SKM-1 (cell line): Measurements from ENCODE around the gene ANKS1B.

Source experiments
- DNase-seq: peaks from one replicate; lab custom pipeline; 2025; ENCODE audit not compliant: unreplicated experiment; lab: John Stamatoyannopoulos, UW

The ANKS1B gene

GRCh38 chr12:98909746-98910145, 1075.0 kb downstream of the ANKS1B start:
- DNase-seq, result no peak

- DNase-seq, result no peak
Observed at GRCh38 chr12:98908866-98909265, 1075.9 kb downstream of the ANKS1B start.

DNA sequence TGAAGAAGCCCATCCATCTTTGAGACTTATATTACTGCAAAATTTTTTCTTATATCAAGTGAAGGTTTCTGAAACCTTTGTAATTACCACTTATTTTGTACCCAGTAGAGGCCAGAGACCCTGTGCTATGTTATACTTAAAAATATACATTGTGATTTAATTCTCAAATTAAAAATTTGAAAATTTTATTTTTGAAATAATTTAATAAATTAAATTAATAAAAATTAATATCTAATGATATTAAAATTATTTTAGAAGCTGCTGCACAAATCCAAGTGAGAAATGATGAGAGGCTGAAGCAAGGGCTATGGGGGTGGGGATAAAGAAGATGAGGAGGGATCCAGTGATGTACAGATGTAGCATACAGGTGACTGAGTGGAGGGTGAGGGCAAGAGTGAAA, 1080.9 kb downstream of the ANKS1B start:
- no peak for DNase-seq

GRCh38 chr12:98901189-98901588, 1083.5 kb downstream of the ANKS1B start:
- DNase-seq, result no peak

GRCh38 chr12:98896938-98897337, 1087.8 kb downstream of the ANKS1B start:
- DNase-seq, result no peak

GRCh38 chr12:98895086-98895651, 1089.6 kb downstream of the ANKS1B start:
- DNase-seq, result no peak

GRCh38 chr12:98894412-98895085, 1090.2 kb downstream of the ANKS1B start:
- no peak for DNase-seq

DNA sequence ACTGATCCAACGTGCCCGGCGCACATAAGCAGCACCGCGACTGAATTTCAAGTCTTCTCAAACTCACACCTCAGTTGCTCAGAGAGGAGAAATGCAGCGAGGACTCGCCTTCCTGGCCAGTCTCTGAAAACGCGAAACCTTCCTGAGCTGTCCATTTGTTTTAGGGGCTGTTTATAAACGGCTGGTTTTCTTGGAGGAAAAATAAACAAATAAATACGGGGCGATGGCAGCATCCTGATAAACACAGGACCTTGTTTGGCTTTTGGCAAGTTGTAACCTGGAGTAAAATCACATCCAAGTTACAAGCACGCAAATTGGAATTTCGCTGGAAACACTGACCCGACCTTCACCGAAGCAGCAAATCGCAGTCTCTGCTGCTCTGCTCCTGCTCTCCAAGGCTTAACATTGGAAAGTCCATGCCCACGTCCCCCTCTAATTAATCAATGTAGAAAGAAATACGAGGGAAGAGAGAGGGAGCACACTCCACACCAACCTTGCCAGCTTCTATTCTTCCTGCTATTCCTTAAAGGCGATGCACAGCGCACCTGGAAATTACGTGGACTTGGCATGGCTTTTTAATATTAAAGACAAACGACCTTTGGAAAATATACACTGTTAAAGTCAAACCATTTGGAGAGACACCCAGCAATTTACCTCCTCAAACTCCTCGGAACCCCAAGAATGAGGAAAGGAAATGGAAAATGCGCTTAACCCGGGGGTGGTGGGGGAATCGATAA, 1090.9 kb downstream of the ANKS1B start:
- DNase-seq, result no peak

- no peak for DNase-seq
Observed at GRCh38 chr12:98893126-98893674, 1091.5 kb downstream of the ANKS1B start.

- no peak for DNase-seq
Observed at GRCh38 chr12:98885778-98886177, 1099.0 kb downstream of the ANKS1B start.

DNA sequence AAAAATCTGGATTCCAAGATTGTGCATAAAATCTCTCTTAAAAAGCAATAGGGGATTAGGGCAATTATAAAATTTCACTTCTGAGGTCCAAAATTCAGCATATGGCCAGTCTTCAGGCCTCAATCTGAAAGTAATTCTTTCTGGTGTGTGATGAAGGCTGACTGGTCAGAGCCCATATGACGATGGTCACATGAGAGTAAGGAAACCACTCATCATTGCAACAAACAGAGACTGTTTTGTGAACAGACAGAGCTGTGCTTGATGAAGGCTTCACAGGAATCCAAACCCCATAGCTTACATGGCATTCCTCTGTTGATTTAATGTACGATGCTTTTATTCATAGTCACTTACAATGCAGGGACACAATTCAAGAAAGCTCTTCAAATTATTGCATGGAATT, 1101.5 kb downstream of the ANKS1B start:
- DNase-seq, result no peak

- no peak for DNase-seq
Observed at GRCh38 chr12:98882526-98882925, 1102.2 kb downstream of the ANKS1B start.

DNA sequence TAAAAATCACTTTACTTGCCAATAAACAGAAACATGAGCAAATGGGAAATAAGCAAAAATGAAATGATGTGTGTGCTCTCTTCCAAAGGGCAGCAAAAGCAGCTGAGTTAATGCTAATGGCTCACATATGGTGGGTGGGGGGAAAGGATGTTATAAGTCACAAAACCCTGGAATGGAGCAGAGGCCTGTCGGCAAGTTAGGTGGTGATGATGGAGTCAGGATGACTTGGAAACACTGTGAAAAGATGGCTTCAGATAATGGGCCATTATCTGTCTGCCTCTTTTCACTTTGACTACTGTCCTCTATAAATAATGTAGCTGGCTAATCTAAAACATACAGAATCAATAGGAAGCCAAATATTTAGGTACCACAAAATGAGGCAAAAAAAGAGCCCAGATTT, 1111.0 kb downstream of the ANKS1B start:
- no peak for DNase-seq

DNA sequence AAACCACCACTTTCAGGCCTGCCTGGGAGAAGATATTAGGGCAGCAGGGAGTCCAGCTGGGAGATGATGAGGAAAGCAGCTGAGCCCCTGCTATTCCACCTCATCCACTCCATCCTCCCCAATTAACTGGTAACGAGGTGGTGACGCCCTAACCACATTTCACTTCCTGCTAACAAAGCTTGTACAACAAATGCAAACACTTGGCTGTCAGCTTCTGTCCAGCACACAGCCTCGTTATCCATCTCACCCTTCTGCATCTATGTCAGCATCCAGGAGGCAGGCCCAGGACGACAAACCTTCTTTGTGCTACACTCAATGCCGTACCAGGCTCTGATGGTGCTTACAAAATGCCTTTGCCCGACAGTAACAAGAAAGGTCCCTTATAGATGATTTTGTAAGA, 1114.2 kb downstream of the ANKS1B start:
- no peak for DNase-seq

DNA sequence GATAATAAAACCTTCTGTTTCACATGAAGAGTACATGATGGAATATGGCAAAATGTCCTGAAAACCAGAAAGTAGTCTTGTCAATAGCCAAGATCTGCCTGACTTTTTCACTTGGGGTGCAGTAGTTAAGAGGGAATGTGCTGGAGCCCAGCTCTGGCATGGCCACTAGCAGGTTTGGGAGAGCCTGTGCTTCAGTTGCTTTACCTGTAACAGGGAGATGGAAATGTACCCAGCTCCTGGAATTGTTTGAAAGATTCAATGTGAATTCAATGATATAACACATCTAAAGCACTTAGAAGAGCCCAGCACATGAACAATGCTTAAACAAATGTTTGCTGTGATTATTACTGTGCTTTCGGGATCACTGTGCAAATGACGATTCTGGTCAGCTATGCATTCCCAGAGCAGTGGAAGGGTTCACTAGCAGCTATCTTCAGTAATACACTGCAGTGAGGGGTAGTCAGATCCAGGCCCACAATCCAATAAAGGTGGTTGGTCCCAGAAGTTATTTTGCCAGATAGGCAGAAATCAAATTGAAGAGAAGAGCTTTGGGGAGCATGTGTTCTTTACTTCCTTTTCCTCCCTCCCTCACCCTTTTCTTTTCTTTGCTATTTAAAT, 1114.7 kb downstream of the ANKS1B start:
- DNase-seq, result no peak

GRCh38 chr12:98868538-98868937, 1116.2 kb downstream of the ANKS1B start:
- no peak for DNase-seq

DNA sequence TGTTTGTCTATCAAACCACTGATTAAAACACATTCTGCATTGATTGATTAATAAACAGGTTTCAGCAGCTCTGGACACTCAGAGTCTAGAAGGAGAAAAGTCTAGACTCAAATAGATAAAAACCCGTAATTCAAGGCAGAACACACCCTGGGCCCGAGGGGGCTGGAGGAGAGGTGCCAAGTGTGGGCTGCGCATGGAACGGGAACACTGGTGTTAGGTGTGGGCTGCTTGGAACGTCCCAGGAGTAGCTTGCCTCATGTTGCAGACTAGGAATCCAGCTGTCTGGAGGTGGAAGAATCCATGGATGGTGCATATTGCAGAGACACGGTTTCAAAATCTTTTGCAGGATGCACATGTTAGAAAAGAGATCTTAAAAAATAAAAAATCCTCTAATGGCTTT, 1116.7 kb downstream of the ANKS1B start:
- DNase-seq, result no peak

GRCh38 chr12:98864363-98864762, 1120.4 kb downstream of the ANKS1B start:
- DNase-seq, result no peak

GRCh38 chr12:98863167-98863566, 1121.6 kb downstream of the ANKS1B start:
- no peak for DNase-seq

- no peak for DNase-seq
Observed at GRCh38 chr12:98861251-98861650, 1123.5 kb downstream of the ANKS1B start.

- DNase-seq, result no peak
Observed at GRCh38 chr12:98856897-98857540, 1127.7 kb downstream of the ANKS1B start.
